ENCODE data around the gene KIF21B. TPM values are rescaled to one million over a fixed set of nuclear protein-coding genes. Genes with fewer than 3 reads are reported as not detected.

The KIF21B gene
- total RNA-seq, 2 donors from 2014 or later, result 1.6 to 3.4 TPM

DNA sequence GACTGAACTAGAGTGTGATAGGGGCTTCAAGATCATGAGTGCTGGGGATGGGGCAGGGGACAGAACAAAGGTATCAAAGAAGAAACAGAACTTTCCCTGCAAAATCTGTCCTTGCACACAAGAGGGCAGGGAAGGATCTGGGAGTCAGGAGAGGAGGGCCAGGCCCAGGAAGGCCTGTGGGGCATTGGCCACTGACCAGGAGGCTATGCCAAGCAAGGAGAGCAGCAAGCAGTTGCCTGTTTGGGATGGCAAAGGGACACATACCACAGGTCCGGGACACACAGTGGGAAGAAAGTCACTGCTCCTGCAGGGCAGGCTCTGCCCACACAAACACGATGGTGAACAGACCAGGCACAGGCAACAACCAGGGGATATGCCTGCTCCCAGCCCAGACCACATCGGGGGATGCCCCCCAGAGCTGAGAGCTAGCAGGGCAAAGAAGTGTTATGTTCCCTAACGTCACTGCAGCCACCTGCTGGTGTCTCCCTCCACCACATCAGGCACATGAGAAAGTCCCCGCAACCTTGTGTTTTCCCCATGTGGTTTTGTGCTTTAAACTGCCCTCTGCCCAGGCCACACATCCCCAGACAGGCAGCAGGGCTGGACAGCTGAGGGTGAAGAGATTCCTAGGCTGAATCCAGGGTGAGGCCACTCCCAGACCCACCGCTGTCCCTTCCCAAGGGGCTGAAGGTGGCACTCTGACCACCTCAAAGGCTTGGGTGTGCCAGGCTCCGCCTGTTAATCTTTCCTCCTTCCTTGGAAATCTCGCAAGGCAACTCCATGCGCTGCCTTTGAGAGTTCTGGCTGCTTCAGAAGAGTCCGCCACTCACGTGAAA lies 53.6 kb downstream of the KIF21B start:
- DNase-seq, result no peak
- H3K9me3 ChIP-seq, result no peaks in the 10 kb centered on the region
- peaks cover 4% of the 10 kb centered on the region for H3K4me1 ChIP-seq
- no peaks in the 10 kb centered on the region for H3K27me3 ChIP-seq
- H3K36me3 ChIP-seq (replicated peaks in 1 of 2; ENCODE audit: insufficient read depth in 1 of 2, low read depth in 2 of 2), result no peaks in the 10 kb centered on the region
- intact Hi-C loops (cut with DNase I), result loop anchor here (5.0 to 10.0 kb wide), 2 partner anchors 72 to 255 kb away; no protein-coding TSS in a partner anchor
- TF ChIP-seq CTCF (IDR thresholded peaks at IDR 0.05) (no peak), POLR2A (IDR thresholded peaks at IDR 0.05) (no peak)
- H3K4me3 ChIP-seq, result no peak overlapping the region
- H3K27ac ChIP-seq, result no peak overlapping the region
- ATAC-seq, result no peak
- 52 to 68% methylated on average over 10 to 11 of the region's 11 CpGs for WGBS, 2 donors

- no peaks in the 10 kb centered on the region for H3K9me3 ChIP-seq
- H3K36me3 ChIP-seq (replicated peaks in 1 of 2; ENCODE audit: insufficient read depth in 1 of 2, low read depth in 2 of 2), result no peaks in the 10 kb centered on the region
- DNase-seq (no peak), ATAC-seq (no peak)
- H3K27me3 ChIP-seq, result no peaks in the 10 kb centered on the region
- H3K27ac ChIP-seq, result no peak overlapping the region
- intact Hi-C loops (cut with DNase I), result no loop called here
- no peak overlapping the region for H3K4me3 ChIP-seq
- H3K4me1 ChIP-seq, result peaks cover 4% of the 10 kb centered on the region
- no peak for TF ChIP-seq POLR2A (IDR thresholded peaks at IDR 0.05)
- TF ChIP-seq CTCF (IDR thresholded peaks at IDR 0.05), result no peak
- 93 to 94% methylated on average over 13 of the region's 13 CpGs for WGBS, 2 donors
These were observed 54.8 kb downstream of the KIF21B start for GRCh38 chr1:200968469-200969410.

DNA sequence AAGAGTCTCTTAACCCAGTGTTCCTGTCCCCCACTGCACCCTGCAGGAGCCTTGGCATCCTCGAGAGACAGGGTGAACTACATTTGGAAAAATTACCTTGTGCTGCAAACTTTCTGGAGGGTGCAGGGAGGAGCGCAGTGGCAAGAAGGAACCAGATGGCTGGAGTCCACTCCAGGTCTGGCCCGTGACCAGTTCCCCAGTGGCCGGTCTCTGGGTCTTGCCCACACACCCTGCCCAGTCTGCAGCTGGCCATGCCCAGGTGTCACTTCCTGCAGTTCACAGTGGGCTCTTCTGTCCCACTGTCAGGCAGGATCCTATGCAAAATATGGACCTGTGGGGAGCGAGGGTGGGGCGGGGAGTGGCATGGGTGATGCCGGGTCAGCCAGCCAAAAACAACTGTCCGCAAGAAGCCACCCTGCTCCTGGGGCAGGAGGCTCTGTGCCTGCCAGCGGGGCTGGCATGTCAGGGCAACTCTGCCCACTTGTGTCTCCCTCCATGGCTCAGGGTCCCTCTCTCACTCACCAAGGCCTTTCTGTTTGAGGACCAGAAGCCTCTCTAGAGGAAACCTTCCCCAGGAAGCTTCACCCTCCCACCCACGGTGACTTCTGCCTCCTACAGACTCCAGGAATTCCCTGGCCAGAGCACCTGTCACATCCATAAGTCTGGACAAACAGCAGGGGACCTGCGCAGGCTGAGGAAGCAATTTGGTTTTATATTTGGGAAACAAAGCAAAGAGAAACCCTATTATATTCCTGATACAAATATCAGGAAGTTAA lies 55.6 kb downstream of the KIF21B start:
- TF ChIP-seq CTCF (IDR thresholded peaks at IDR 0.05), result no peak
- no peak for TF ChIP-seq POLR2A (IDR thresholded peaks at IDR 0.05)
- WGBS, 2 donors, result 79 to 85% methylated on average over 10 to 11 of the region's 11 CpGs
- Histone ChIP-seq H3K27me3 (no peaks in the 10 kb centered on the region), H3K27ac (no peak overlapping the region), H3K36me3 (replicated peaks in 1 of 2; ENCODE audit: insufficient read depth in 1 of 2, low read depth in 2 of 2) (no peaks in the 10 kb centered on the region), H3K4me1 (peaks cover 4% of the 10 kb centered on the region), H3K4me3 (no peak overlapping the region), H3K9me3 (no peaks in the 10 kb centered on the region)
- intact Hi-C loops (cut with DNase I), result no loop called here
- ATAC-seq (no peak), DNase-seq (no peak)

GRCh38 chr1:200966934-200967333 lies 56.6 kb downstream of the KIF21B start:
- no peaks in the 10 kb centered on the region for H3K4me1 ChIP-seq
- ATAC-seq (no peak), DNase-seq (no peak)
- TF ChIP-seq CTCF (IDR thresholded peaks at IDR 0.05) (no peak), POLR2A (IDR thresholded peaks at IDR 0.05) (no peak)
- 90 to 95% methylated on average over 2 of the region's 2 CpGs for WGBS, 2 donors
- H3K4me3 ChIP-seq, result no peak overlapping the region
- no peak overlapping the region for H3K27ac ChIP-seq
- no peaks in the 10 kb centered on the region for H3K36me3 ChIP-seq (replicated peaks in 1 of 2; ENCODE audit: insufficient read depth in 1 of 2, low read depth in 2 of 2)
- intact Hi-C loops (cut with DNase I), result no loop called here
- H3K27me3 ChIP-seq, result no peaks in the 10 kb centered on the region
- no peaks in the 10 kb centered on the region for H3K9me3 ChIP-seq
